ENCODE data around the gene COL6A2. TPM values are rescaled to one million over a fixed set of nuclear protein-coding genes. Genes with fewer than 3 reads are reported as not detected.
A peak's percentile ranks its signal among the peaks of the same experiment; 100 is the strongest.
"Not testable (repeated sequence)": the region's sequence is repeated elsewhere in the genome, so short reads cannot be mapped to it uniquely, and the experiment has no call there.

Gene COL6A2
- total RNA-seq, 8 experiments from 2014 or later = 2.6 to 153 (median 5.0) TPM

GRCh38 chr21:46095814-46096595, 1.9 kb upstream of the COL6A2 start:
- no peak for ATAC-seq (replicated peaks in 6 of 8)
- Histone ChIP-seq H3K27ac (no peak overlapping the region), H3K4me1 (replicated peaks in 1 of 2) (peaks cover 0 to 13% of the 10 kb centered on the region in 2 donors), H3K4me3 (no peak overlapping the region)
- in situ Hi-C loops (cut with MboI; ENCODE audit: low pct_unique_long_range_greater_than_20kb in 2 of 9, low sequenced_read_pairs in 9 of 9, unreplicated experiment in 9 of 9) = no loop called here
- WGBS, 10 experiments = 90 to 100% (median 96%) methylated on average over 1 to 7 of the region's 12 CpGs; no CpG with 5 or more reads in 5 of the 10 experiments

GRCh38 chr21:46096596-46097335, 1.1 kb upstream of the COL6A2 start:
- ATAC-seq (replicated peaks in 6 of 8) = peak in 3 of 8 experiments; percentile 3 to 15 (median 4)
- H3K4me1 ChIP-seq (replicated peaks in 1 of 2) = peaks cover 0 to 13% of the 10 kb centered on the region in 2 donors
- H3K4me3 ChIP-seq = no peak overlapping the region
- WGBS, 10 experiments = 40 to 93% (median 83%) methylated on average over 3 to 4 of the region's 16 CpGs; no CpG with 5 or more reads in 6 of the 10 experiments
- no peak overlapping the region for H3K27ac ChIP-seq
- in situ Hi-C loops (cut with MboI; ENCODE audit: low pct_unique_long_range_greater_than_20kb in 2 of 9, low sequenced_read_pairs in 9 of 9, unreplicated experiment in 9 of 9) = no loop called here

DNA sequence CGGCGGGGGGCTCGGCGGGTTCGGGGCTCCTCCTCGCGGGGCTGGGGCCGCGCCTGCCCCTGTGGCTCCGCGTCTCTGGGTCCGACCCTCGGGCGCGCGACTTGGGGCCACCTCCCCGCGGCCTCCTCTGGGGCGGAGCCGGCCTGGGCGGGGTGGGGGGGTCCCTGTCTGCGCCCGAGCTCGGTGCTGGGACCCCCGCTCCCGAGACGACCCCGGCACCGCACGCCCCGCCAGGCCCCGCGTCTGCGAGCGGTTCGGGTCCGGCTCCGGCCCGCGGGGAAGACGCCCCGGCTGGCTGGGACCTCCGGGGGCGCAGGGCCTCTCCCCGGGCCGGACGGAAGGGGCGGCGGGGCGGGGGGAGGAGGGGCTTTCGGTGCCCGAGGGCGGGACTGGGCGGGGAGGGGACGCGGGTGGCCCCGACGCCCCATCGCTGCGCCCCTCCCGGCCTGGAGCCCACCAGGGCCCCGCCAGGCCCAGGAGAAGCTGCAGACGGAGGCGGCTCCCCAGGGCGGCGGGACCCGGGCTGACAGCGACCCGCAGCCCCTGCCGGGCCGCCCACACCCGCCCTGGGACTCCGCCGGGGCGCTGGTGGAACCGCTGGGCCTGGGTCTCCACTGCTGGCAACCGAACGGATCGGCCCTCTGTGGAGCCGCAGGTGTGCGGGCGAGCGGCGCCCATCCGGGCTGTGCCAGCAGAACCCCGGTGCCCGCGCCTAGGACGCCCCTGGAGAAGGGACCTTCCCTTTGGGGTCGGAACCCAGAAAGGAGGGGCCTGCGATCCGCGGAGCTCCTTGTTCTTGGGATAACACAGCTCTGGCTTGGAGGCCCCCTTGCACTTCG, 610 bp downstream of the COL6A2 start:
- WGBS, 10 experiments = 20% methylated on average over 1 of the region's 94 CpGs; no CpG with 5 or more reads in 9 of the 10 experiments
- peak in 6 of 8 experiments; percentile 9 to 44 (median 22) for ATAC-seq (replicated peaks in 6 of 8)
- H3K4me3 ChIP-seq = peak overlapping the region; percentile 27 to 69 (median 42)
- in situ Hi-C loops (cut with MboI; ENCODE audit: low pct_unique_long_range_greater_than_20kb in 2 of 9, low sequenced_read_pairs in 9 of 9, unreplicated experiment in 9 of 9) = no loop called here
- peaks cover 0 to 10% of the 10 kb centered on the region in 2 donors for H3K4me1 ChIP-seq (replicated peaks in 1 of 2)
- no peak overlapping the region for H3K27ac ChIP-seq

GRCh38 chr21:46099476-46099875, 1.6 kb downstream of the COL6A2 start:
- H3K27ac ChIP-seq = no peak overlapping the region
- WGBS, 10 experiments = 2 to 61% (median 29%) methylated on average over 3 to 11 of the region's 18 CpGs; no CpG with 5 or more reads in 6 of the 10 experiments
- ATAC-seq (replicated peaks in 6 of 8) = peak in 3 of 8 experiments; percentile 17 to 38 (median 25)
- in situ Hi-C loops (cut with MboI; ENCODE audit: low pct_unique_long_range_greater_than_20kb in 2 of 9, low sequenced_read_pairs in 9 of 9, unreplicated experiment in 9 of 9) = no loop called here
- peaks cover 0 to 6% of the 10 kb centered on the region in 2 donors for H3K4me1 ChIP-seq (replicated peaks in 1 of 2)
- no peak overlapping the region for H3K4me3 ChIP-seq

DNA sequence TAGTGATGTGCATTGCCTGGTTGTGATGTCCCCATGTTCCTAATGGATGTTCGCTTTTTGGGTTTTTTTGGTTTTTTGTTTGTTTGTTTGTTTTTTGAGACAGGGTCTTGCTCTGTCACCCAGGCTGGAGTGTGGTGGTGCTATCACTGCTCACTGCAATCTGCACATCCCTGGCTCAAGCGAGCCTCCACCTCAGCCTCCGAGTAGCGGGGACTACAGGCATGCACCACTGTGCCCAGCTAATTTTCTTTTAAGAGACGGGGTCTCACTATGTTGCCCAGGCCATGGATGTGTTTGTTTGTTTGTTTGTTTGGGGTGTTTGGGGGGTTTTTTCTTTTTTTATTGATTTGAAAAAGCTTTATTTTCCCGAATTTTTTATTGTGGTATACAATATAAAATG, 2.1 kb downstream of the COL6A2 start:
- no peak for ATAC-seq (replicated peaks in 6 of 8)
- Histone ChIP-seq H3K4me3 (no peak overlapping the region), H3K4me1 (replicated peaks in 1 of 2) (peaks cover 0 to under 1% of the 10 kb centered on the region in 2 donors), H3K27ac (no peak overlapping the region)
- in situ Hi-C loops (cut with MboI; ENCODE audit: low pct_unique_long_range_greater_than_20kb in 2 of 9, low sequenced_read_pairs in 9 of 9, unreplicated experiment in 9 of 9) = no loop called here
- 0 to 92% (median 16%) methylated on average over 1 to 5 of the region's 6 CpGs; no CpG with 5 or more reads in 3 of the 10 experiments for WGBS, 10 experiments

DNA sequence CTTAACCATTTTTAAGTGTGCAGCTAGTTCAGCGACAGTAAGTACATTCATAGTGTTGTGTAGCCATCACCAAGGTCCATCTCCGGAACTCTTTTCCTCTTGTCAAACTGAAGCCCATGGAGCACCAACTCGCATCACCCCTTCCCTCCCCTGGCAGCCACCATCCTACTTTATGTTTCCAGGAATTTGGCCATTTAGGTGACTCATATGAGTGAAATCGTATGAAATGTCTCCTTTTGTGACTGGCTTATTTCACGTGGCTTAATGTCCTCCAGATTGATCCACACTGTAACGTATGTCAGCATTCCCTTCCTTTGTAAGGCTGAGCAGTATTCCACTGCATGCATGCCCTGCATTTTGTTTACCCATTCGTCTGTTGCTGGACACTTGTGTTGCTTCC, 2.5 kb downstream of the COL6A2 start:
- in situ Hi-C loops (cut with MboI; ENCODE audit: low pct_unique_long_range_greater_than_20kb in 2 of 9, low sequenced_read_pairs in 9 of 9, unreplicated experiment in 9 of 9) = no loop called here
- no peak overlapping the region for H3K4me3 ChIP-seq
- 4 to 92% (median 70%) methylated on average over 1 to 6 of the region's 7 CpGs; no CpG with 5 or more reads in 1 of the 10 experiments for WGBS, 10 experiments
- H3K27ac ChIP-seq = no peak overlapping the region
- no peaks in the 10 kb centered on the region for H3K4me1 ChIP-seq (replicated peaks in 1 of 2)
- ATAC-seq (replicated peaks in 6 of 8) = peak in 1 of 8 experiments; percentile 2

DNA sequence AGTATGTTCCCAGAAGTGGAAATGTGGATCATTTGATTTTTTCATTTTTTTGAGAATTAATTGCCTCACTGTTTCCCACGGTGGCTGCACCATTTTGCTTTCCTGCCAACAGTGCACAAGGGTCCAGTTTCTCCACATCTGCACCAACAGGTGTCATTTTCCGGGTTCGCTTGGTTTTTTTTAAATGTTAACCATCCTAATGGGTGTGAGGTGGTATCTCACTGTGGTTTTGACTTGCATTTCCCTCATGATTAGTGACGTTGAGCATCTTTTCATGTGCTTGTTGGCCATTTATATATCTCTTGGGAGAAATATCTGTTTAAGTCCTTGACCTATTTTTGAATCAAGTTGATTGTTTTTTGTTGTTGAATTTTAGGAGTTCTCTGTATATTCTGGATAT, 3.0 kb downstream of the COL6A2 start:
- no peak overlapping the region for H3K4me3 ChIP-seq
- in situ Hi-C loops (cut with MboI; ENCODE audit: low pct_unique_long_range_greater_than_20kb in 2 of 9, low sequenced_read_pairs in 9 of 9, unreplicated experiment in 9 of 9) = no loop called here

DNA sequence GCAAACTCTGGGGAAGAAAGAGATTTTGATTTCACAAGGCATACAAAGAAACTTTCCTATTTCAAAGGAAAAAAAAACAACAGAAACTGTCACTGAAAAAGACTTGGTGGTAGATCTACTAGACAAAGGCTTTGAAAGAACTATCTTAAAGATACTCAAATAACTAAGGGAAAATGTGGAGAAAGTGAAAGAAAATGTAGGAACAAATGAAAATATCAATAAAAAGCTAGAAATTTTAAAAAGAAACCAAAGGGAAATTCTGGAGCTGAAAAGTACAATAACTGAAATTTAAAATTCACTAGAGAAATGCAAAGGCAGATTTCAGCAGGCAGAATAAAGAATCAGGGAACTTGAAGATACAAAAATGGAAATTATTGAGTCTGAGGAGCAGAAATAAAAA, 6.2 kb downstream of the COL6A2 start:
- Histone ChIP-seq H3K4me1 (replicated peaks in 1 of 2) (no peaks in the 10 kb centered on the region), H3K27ac (no peak overlapping the region), H3K4me3 (no peak overlapping the region)
- ATAC-seq (replicated peaks in 6 of 8) = no peak
- in situ Hi-C loops (cut with MboI; ENCODE audit: low pct_unique_long_range_greater_than_20kb in 2 of 9, low sequenced_read_pairs in 9 of 9, unreplicated experiment in 9 of 9) = no loop called here

More for the DNA sequence above, 3.0 kb downstream of the COL6A2 start:
- no peak overlapping the region for H3K27ac ChIP-seq
- 6 to 100% (median 59%) methylated on average over 1 to 4 of the region's 4 CpGs; no CpG with 5 or more reads in 3 of the 10 experiments for WGBS, 10 experiments
- H3K4me1 ChIP-seq (replicated peaks in 1 of 2) = no peaks in the 10 kb centered on the region
- no peak for ATAC-seq (replicated peaks in 6 of 8)

GRCh38 chr21:46107376-46107775, 9.5 kb downstream of the COL6A2 start:
- H3K27ac ChIP-seq; H3K4me1 ChIP-seq (replicated peaks in 1 of 2); ATAC-seq (replicated peaks in 6 of 8); H3K4me3 ChIP-seq; in situ Hi-C loops (cut with MboI; ENCODE audit: low pct_unique_long_range_greater_than_20kb in 2 of 9, low sequenced_read_pairs in 9 of 9, unreplicated experiment in 9 of 9): not testable (repeated sequence)
- WGBS, 10 experiments = 17 to 50% (median 33%) methylated on average over 1 to 2 of the region's 2 CpGs; no CpG with 5 or more reads in 2 of the 10 experiments

GRCh38 chr21:46108827-46109312, 11.0 kb downstream of the COL6A2 start:
- H3K4me3 ChIP-seq = no peak overlapping the region
- no peaks in the 10 kb centered on the region for H3K4me1 ChIP-seq (replicated peaks in 1 of 2)
- WGBS, 10 experiments = 33 to 92% (median 83%) methylated on average over 1 to 8 of the region's 9 CpGs; no CpG with 5 or more reads in 6 of the 10 experiments
- no peak overlapping the region for H3K27ac ChIP-seq
- no peak for ATAC-seq (replicated peaks in 6 of 8)
- in situ Hi-C loops (cut with MboI; ENCODE audit: low pct_unique_long_range_greater_than_20kb in 2 of 9, low sequenced_read_pairs in 9 of 9, unreplicated experiment in 9 of 9) = no loop called here

- no peak overlapping the region for H3K4me3 ChIP-seq
- ATAC-seq (replicated peaks in 6 of 8) = peak in 1 of 8 experiments; percentile 21
- no peak overlapping the region for H3K27ac ChIP-seq
- 40 to 100% (median 90%) methylated on average over 1 of the region's 19 CpGs; no CpG with 5 or more reads in 6 of the 10 experiments for WGBS, 10 experiments
- in situ Hi-C loops (cut with MboI; ENCODE audit: low pct_unique_long_range_greater_than_20kb in 2 of 9, low sequenced_read_pairs in 9 of 9, unreplicated experiment in 9 of 9) = loop anchor here in 1 of 9 experiments (10.0 kb wide), 1 partner anchor 135 kb away; no protein-coding TSS in a partner anchor
- H3K4me1 ChIP-seq (replicated peaks in 1 of 2) = no peaks in the 10 kb centered on the region
Measured at GRCh38 chr21:46109313-46110221, 11.7 kb downstream of the COL6A2 start.
